22Rv1 (cell line): ENCODE data around the gene VPS41.

Experiments
- ZFX ChIP-seq: fragments of 450-650 bp; IDR thresholded peaks from 2 replicates; pipeline ENCODE4 v1.6.1; 2017; ENCODE audit warnings: antibody characterized with exemption, borderline replicate concordance
- TF ChIP-seq, protein P1 (sequence below): fragments of 450-650 bp; IDR thresholded peaks from 2 replicates; pipeline ENCODE4 v1.5.1; 2017; ENCODE audit warnings: mild to moderate bottlenecking

DNA sequence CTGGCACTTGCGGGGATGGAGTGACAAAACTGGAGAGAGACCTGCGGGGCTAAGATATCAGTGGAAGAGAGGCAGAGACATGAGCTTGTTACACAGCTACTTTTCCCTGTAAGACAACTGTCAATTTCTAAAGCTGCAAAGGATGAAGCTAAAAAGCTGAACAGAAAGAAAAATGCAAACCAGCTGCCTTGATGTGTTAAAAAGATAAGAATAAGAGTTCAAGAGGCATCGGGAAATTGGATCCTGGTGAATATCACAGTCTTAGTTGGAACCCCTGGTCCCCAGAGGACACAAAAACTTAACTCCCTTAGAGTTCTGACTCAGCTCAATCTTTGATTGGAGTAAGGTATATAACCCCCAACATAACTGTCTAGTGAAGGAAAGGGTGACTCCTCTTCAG, 38.8 kb downstream of the VPS41 start:
- TF ChIP-seq, protein P1, sequence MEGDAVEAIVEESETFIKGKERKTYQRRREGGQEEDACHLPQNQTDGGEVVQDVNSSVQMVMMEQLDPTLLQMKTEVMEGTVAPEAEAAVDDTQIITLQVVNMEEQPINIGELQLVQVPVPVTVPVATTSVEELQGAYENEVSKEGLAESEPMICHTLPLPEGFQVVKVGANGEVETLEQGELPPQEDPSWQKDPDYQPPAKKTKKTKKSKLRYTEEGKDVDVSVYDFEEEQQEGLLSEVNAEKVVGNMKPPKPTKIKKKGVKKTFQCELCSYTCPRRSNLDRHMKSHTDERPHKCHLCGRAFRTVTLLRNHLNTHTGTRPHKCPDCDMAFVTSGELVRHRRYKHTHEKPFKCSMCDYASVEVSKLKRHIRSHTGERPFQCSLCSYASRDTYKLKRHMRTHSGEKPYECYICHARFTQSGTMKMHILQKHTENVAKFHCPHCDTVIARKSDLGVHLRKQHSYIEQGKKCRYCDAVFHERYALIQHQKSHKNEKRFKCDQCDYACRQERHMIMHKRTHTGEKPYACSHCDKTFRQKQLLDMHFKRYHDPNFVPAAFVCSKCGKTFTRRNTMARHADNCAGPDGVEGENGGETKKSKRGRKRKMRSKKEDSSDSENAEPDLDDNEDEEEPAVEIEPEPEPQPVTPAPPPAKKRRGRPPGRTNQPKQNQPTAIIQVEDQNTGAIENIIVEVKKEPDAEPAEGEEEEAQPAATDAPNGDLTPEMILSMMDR: no peak
- no peak for TF ChIP-seq ZFX
